ENCODE data around the gene PKD1.
"Not testable (repeated sequence)": the region's sequence is repeated elsewhere in the genome, so short reads cannot be mapped to it uniquely, and the experiment has no call there.

PKD1 gene

GRCh38 chr16:2149630-2150417 is 14.1 kb upstream of the PKD1 start:
- no peak for DNase-seq

- no peak for DNase-seq
These were observed 13.3 kb upstream of the PKD1 start for GRCh38 chr16:2148714-2149629.

- DNase-seq: no peak
These were observed 12.4 kb upstream of the PKD1 start, which contains the start of gene RAB26 for GRCh38 chr16:2147981-2148671. Gene RAB26 (plus strand): TSS chr16:2148625. CDS start chr16:2148784, 159 bp downstream.

- DNase-seq: no peak
These were observed 11.7 kb upstream of the PKD1 start for GRCh38 chr16:2147378-2147777.

GRCh38 chr16:2145843-2146242 is 10.1 kb upstream of the PKD1 start:
- DNase-seq: no peak

- no peak for DNase-seq
These were observed 8.3 kb upstream of the PKD1 start for GRCh38 chr16:2143878-2144485.

GRCh38 chr16:2142942-2143877 is 7.5 kb upstream of the PKD1 start:
- no peak for DNase-seq

- not testable (repeated sequence) for DNase-seq
These were observed 627 bp downstream of the PKD1 start for GRCh38 chr16:2135071-2135470.

GRCh38 chr16:2133797-2134196 is 1.9 kb downstream of the PKD1 start:
- not testable (repeated sequence) for DNase-seq

- DNase-seq: not testable (repeated sequence)
These were observed 5.7 kb downstream of the PKD1 start for GRCh38 chr16:2129890-2130447.

GRCh38 chr16:2129251-2129650 is 6.4 kb downstream of the PKD1 start:
- DNase-seq: not testable (repeated sequence)

GRCh38 chr16:2127630-2128280 is 7.9 kb downstream of the PKD1 start:
- DNase-seq: not testable (repeated sequence)

GRCh38 chr16:2126928-2127556 is 8.7 kb downstream of the PKD1 start:
- DNase-seq: not testable (repeated sequence)

GRCh38 chr16:2126161-2126743 is 9.4 kb downstream of the PKD1 start:
- DNase-seq: not testable (repeated sequence)

GRCh38 chr16:2125609-2126008 is 10.1 kb downstream of the PKD1 start:
- DNase-seq: not testable (repeated sequence)

GRCh38 chr16:2124694-2125444 is 10.8 kb downstream of the PKD1 start:
- not testable (repeated sequence) for DNase-seq

- not testable (repeated sequence) for DNase-seq
These were observed 11.4 kb downstream of the PKD1 start for GRCh38 chr16:2124377-2124693.

- not testable (repeated sequence) for DNase-seq
These were observed 11.9 kb downstream of the PKD1 start for GRCh38 chr16:2123706-2124376.
